ENCODE measurements around the gene NCBP1.
A peak's percentile ranks its signal among the peaks of the same experiment; 100 is the strongest.
"Not testable (repeated sequence)": the region's sequence is repeated elsewhere in the genome, so short reads cannot be mapped to it uniquely, and the experiment has no call there.

NCBP1 gene

DNA sequence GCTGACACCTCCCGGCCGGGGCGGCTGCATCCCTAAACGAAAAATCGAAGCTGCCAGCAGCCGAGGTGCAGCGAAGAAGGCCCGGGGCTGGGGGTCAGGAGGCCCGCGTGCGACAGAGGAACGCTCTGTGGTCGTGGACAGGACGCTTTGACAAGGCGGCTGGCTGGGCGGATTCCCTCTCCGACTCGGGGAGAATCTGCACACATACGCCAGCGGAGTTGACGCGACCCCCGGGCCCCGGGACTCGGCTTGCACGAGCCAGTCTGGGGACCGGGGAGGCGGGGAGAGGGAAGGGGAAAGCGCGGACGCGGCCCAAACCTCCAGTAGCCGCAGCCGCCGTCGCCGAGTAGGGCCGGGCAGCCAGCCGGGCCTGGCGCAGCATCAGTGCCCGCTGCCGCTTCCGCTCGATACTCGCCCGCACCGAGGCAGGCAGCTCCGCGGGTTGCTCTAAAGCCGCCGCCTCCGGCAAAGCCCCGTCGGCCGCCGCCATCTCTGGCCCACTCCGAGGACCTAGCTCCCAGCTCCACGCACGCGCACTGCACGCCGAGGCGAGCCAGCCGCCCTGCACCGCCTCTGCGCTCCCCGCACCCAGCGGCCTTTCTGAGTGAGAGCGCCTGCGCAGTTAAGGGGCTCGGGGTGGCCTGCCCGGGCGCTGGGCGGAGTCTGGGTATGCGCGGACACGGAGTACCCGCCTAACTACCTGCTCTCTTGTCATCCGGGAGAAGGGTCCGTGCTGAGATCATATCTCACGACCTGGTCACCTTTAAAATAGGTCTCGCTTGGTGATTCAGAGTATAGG is 63.4 kb downstream of the NCBP1 start, which contains the start of gene XPA:
Gene XPA (minus strand): TSS at position 538 of the 799 bp plus-strand sequence. CDS start 48 bp downstream, at position 490.
- Histone ChIP-seq H3K4me3 (IDR thresholded peaks at IDR 0.05; ENCODE audit: insufficient read depth, low read depth, low read length) (peak within 1 kb of the TSS; percentile 42), H3K27me3 (ENCODE audit: insufficient read depth, low read depth) (no peaks in the 10 kb centered on the region), H3K79me2 (ENCODE audit: insufficient read depth, low read depth) (peaks cover 23% of the 10 kb centered on the region; the same call in 1 of the 2 replicates), H2AFZ (ENCODE audit: low read depth) (peak within 1 kb of the TSS; percentile 60), H3K27ac (peak within 1 kb of the TSS; percentile 64), H3K4me2 (peak within 1 kb of the TSS; percentile 74), H3K9ac (peak within 1 kb of the TSS; percentile 74; the same call in 1 of the 2 replicates), H3K36me3 (ENCODE audit: insufficient read depth) (no peaks in the 10 kb centered on the region), H3K4me1 (ENCODE audit: low read depth, poor library complexity, severe bottlenecking) (peaks cover 34% of the 10 kb centered on the region), H4K20me1 (ENCODE audit: insufficient read depth) (no peaks in the 10 kb centered on the region)
- no peak for TF ChIP-seq CTCF (conservative IDR thresholded peaks at IDR 0.05; ENCODE audit: low read depth, low read length)

DNA sequence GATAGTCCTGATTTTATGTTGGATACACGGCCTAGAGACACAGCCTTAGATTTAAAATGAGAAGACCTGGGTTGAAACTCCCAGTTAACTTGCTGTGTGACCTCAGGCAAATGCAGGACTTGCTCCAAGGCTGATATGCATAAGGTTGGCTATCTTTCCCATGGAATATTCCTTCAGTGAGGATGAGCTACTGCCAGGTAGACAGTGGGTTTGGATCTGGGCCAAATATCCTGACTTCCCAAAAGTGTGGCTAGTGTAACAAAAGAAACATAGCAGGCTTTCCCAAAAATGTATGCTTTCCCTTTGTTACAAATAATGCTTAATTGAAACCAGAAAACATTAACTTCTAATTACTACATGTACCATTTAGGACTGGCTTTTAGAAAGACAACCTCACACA is 64.2 kb downstream of the NCBP1 start:
- no peak overlapping the region for H3K9ac ChIP-seq
- H3K4me3 ChIP-seq (IDR thresholded peaks at IDR 0.05; ENCODE audit: insufficient read depth, low read depth, low read length) = no peak overlapping the region
- H3K4me1 ChIP-seq (ENCODE audit: low read depth, poor library complexity, severe bottlenecking) = peaks cover 43% of the 10 kb centered on the region
- H3K36me3 ChIP-seq (ENCODE audit: insufficient read depth) = no peaks in the 10 kb centered on the region
- TF ChIP-seq CTCF (conservative IDR thresholded peaks at IDR 0.05; ENCODE audit: low read depth, low read length) = no peak
- peak overlapping the region; percentile 60 for H2AFZ ChIP-seq (ENCODE audit: low read depth)
- H4K20me1 ChIP-seq (ENCODE audit: insufficient read depth) = no peaks in the 10 kb centered on the region
- peaks cover 23% of the 10 kb centered on the region; the same call in 1 of the 2 replicates for H3K79me2 ChIP-seq (ENCODE audit: insufficient read depth, low read depth)
- H3K27ac ChIP-seq = peak overlapping the region; percentile 64; the same call in 1 of the 2 replicates
- H3K4me2 ChIP-seq = peak overlapping the region; percentile 41
- H3K27me3 ChIP-seq (ENCODE audit: insufficient read depth, low read depth) = no peaks in the 10 kb centered on the region

DNA sequence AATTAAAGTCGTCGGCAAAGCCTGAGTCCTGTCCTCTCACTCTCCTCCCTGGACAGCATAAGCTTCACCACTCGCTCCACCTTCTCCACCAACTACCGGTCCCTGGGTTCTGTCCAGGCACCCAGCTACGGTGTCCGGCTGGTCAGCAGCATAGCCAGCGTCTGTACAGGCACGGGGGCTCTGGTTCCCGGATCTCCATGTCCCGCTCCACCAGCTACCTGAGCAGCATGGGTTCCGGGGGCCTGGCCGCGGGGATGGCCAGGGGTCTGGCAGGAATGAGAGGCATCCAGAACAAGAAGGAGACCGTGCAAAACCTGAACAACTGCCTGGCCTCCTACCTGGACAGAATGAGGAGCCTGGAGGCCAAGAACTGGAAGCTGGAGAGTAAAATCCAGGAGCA is 65.2 kb downstream of the NCBP1 start:
- Histone ChIP-seq H3K79me2 (ENCODE audit: insufficient read depth, low read depth) (peaks cover 20% of the 10 kb centered on the region; the same call in 1 of the 2 replicates), H3K4me2 (no peak overlapping the region), H4K20me1 (ENCODE audit: insufficient read depth) (no peaks in the 10 kb centered on the region), H3K27me3 (ENCODE audit: insufficient read depth, low read depth) (no peaks in the 10 kb centered on the region), H3K4me3 (IDR thresholded peaks at IDR 0.05; ENCODE audit: insufficient read depth, low read depth, low read length) (no peak overlapping the region), H3K9ac (no peak overlapping the region), H3K4me1 (ENCODE audit: low read depth, poor library complexity, severe bottlenecking) (peaks cover 51% of the 10 kb centered on the region), H3K27ac (no peak overlapping the region), H3K36me3 (ENCODE audit: insufficient read depth) (no peaks in the 10 kb centered on the region), H2AFZ (ENCODE audit: low read depth) (no peak overlapping the region)
- TF ChIP-seq CTCF (conservative IDR thresholded peaks at IDR 0.05; ENCODE audit: low read depth, low read length) = no peak

DNA sequence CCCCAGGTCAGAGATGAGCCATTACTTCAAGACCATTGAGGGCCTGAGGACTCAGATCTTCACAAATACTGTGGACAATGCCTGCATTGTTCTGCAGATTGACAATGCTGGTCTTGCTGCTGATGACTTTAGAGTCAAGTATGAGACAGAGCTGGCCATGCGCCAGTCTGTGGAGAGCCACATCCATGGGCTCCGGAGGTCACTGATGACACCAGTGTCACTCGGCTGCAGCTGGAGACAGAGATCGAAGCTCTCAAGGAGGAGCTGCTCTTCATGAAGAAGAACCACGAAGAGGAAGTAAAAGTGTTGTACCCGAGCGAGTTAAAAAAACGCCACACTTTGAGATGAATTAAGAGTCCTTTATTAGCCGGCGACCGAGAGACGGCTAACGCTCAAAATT is 65.7 kb downstream of the NCBP1 start:
- H4K20me1 ChIP-seq (ENCODE audit: insufficient read depth); H3K9ac ChIP-seq; H3K27ac ChIP-seq; H3K4me2 ChIP-seq; H3K4me3 ChIP-seq (IDR thresholded peaks at IDR 0.05; ENCODE audit: insufficient read depth, low read depth, low read length); H3K36me3 ChIP-seq (ENCODE audit: insufficient read depth); H2AFZ ChIP-seq (ENCODE audit: low read depth); H3K27me3 ChIP-seq (ENCODE audit: insufficient read depth, low read depth): not testable (repeated sequence)
- Histone ChIP-seq H3K4me1 (ENCODE audit: low read depth, poor library complexity, severe bottlenecking) (peaks cover 51% of the 10 kb centered on the region), H3K79me2 (ENCODE audit: insufficient read depth, low read depth) (peaks cover 16% of the 10 kb centered on the region; the same call in 1 of the 2 replicates)

DNA sequence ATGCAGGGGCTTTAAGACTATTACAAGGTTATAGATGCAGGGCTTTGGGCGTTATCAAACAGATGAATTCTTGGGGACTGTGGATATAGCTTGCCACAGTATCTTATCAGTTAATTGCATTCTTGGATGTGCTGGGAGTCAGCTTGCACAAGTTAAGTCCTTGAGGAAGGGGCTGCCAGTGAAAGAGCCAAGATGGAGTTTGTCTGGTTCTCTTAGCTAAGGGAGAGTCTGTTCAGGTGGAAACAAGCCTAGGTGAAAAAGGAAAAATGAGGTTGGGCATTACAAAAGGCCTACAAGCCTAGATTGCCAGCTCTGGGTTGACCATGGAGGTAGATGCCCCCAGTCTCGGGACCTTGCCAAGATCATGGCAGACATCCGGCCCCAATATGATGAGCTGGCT is 66.2 kb downstream of the NCBP1 start:
- not testable (repeated sequence) for H3K9ac ChIP-seq; H4K20me1 ChIP-seq (ENCODE audit: insufficient read depth); H3K27me3 ChIP-seq (ENCODE audit: insufficient read depth, low read depth); H3K4me3 ChIP-seq (IDR thresholded peaks at IDR 0.05; ENCODE audit: insufficient read depth, low read depth, low read length); H3K36me3 ChIP-seq (ENCODE audit: insufficient read depth); H3K27ac ChIP-seq; H2AFZ ChIP-seq (ENCODE audit: low read depth); H3K4me2 ChIP-seq
- peaks cover 52% of the 10 kb centered on the region for H3K4me1 ChIP-seq (ENCODE audit: low read depth, poor library complexity, severe bottlenecking)
- H3K79me2 ChIP-seq (ENCODE audit: insufficient read depth, low read depth) = peaks cover 10% of the 10 kb centered on the region; the same call in 1 of the 2 replicates

All from KMS-11 (cell line).